Measurements from ENCODE around the gene TMC3.

DNA sequence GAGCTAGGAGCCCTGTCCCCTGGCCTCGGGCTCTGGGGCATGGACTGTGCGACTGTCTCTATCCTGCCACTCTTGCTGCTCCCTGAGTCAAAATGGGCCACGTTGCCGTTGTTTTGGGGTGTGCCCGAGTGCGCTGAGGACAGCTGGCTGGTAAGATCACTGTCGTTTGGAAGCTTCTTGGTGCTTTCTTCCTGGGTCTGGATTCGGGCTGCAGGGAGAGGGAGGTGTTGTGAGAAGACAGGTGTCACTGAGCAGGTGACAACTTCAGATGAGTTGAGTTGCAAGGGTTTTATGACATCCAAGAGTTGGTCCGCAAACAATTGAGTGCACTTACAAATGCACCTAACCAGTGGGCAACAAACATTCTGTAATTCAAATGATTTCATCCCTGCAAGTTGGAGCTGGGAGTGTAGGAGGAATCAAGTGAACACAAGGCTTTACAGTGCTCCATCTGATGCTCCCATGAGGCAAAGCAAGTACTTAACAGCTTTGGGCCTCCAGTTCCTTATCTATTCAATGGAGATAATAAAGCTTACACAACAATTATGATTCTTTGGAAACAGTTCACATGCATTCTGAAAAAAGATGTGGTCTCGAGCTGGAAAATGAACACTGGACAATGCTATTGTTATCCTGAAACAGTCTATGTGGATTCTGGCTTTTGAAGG lies 39.1 kb downstream of the TMC3 start:
- TF ChIP-seq CTCF (IDR thresholded peaks at IDR 0.05) (no peak), EZH2 (IDR thresholded peaks at IDR 0.05) (no peak), EZH2phosphoT487 (IDR thresholded peaks at IDR 0.05) (no peak)

Data from neural progenitor cell (in vitro differentiated cells).